Measurements from ENCODE around the gene PGM5.
"Not testable (repeated sequence)": the region's sequence is repeated elsewhere in the genome, so short reads cannot be mapped to it uniquely, and the experiment has no call there.

DNA sequence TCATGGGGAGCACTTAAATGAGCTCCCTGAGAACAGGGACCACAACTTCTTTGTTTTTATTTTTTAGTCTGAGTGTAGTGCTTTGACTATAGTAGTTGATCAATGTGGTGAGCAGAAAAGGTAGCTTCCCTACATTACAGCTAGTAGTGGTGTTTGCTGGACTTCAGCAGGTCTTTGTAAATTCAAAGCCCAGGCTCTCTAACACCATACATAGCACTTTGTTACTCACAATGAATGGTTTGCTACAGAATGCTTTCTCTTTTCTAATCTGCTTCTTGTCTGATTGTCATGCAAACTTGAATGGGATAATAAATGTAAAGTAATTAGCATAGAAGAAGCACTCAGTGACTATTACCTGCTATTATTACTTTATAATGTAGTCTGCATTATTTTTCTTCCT is 55.5 kb downstream of the PGM5 start:
- TF ChIP-seq POLR2A (IDR thresholded peaks at IDR 0.05; ENCODE audit: low read depth, low read length); POLR2AphosphoS5 (IDR thresholded peaks at IDR 0.05; ENCODE audit: low read depth, low read length); TAF1 (IDR thresholded peaks at IDR 0.05; ENCODE audit: borderline replicate concordance, low read depth, low read length): not testable (repeated sequence)
